ENCODE results near the gene SH2D3A. TPM values are rescaled to one million over a fixed set of nuclear protein-coding genes. Genes with fewer than 3 reads are reported as not detected.
"Not testable (repeated sequence)": the region's sequence is repeated elsewhere in the genome, so short reads cannot be mapped to it uniquely, and the experiment has no call there.

Gene SH2D3A
- polyA plus RNA-seq, 4 donors: 0.64 to 10.5 (median 6.6) TPM

GRCh38 chr19:6710273-6711077 lies 56.8 kb downstream of the SH2D3A start:
- DNase-seq (ENCODE audit: low read depth in 4 of 4, low spot score in 3 of 4): no peak

GRCh38 chr19:6709549-6709948 lies 57.7 kb downstream of the SH2D3A start:
- no peak for DNase-seq (ENCODE audit: low read depth in 4 of 4, low spot score in 3 of 4)

GRCh38 chr19:6708913-6709312 lies 58.3 kb downstream of the SH2D3A start:
- not testable (repeated sequence) for DNase-seq (ENCODE audit: low read depth in 4 of 4, low spot score in 3 of 4)

- DNase-seq (ENCODE audit: low read depth in 4 of 4, low spot score in 3 of 4): no peak
These were observed 58.9 kb downstream of the SH2D3A start for GRCh38 chr19:6708346-6708745.

- DNase-seq (ENCODE audit: low read depth in 4 of 4, low spot score in 3 of 4): no peak
These were observed 59.6 kb downstream of the SH2D3A start for GRCh38 chr19:6707658-6708018.

GRCh38 chr19:6707011-6707657 lies 60.1 kb downstream of the SH2D3A start:
- DNase-seq (ENCODE audit: low read depth in 4 of 4, low spot score in 3 of 4): no peak

- no peak for DNase-seq (ENCODE audit: low read depth in 4 of 4, low spot score in 3 of 4)
These were observed 60.6 kb downstream of the SH2D3A start for GRCh38 chr19:6706633-6706958.

- no peak for DNase-seq (ENCODE audit: low read depth in 4 of 4, low spot score in 3 of 4)
These were observed 61.2 kb downstream of the SH2D3A start for GRCh38 chr19:6705931-6706632.

Other genes starting within 250 kb of the SH2D3A start
- 1 to 10 TPM in 1 of 4 donors, under 1 TPM in 3; 0.20 to 2.4 (median 0.39) TPM for gene TNFSF9, start 236.4 kb downstream of the SH2D3A start, polyA plus RNA-seq (ENCODE audit: insufficient read length in 4 of 4)
- gene CD70, start 176.3 kb downstream of the SH2D3A start, polyA plus RNA-seq (ENCODE audit: insufficient read length in 4 of 4): not detected
- under 1 TPM in 3 of 4 donors, not detected in 1; 0.08 to 0.13 (median 0.08) TPM for gene TNFSF14, start 97.3 kb downstream of the SH2D3A start, polyA plus RNA-seq (ENCODE audit: insufficient read length in 4 of 4)
- 10 to 100 TPM; 15.0 to 24.7 (median 20.0) TPM for gene C3, start 46.8 kb downstream of the SH2D3A start, polyA plus RNA-seq (ENCODE audit: insufficient read length in 4 of 4)
- gene GPR108, start 29.9 kb downstream of the SH2D3A start, polyA plus RNA-seq (ENCODE audit: insufficient read length in 4 of 4): 10 to 100 TPM; 43.0 to 67.8 (median 58.7) TPM
- gene TRIP10, start 27.8 kb downstream of the SH2D3A start, polyA plus RNA-seq (ENCODE audit: insufficient read length in 4 of 4): 10 to 100 TPM; 48.8 to 67.9 (median 62.3) TPM
- 1 to 10 TPM; 1.1 to 4.2 (median 1.7) TPM for gene VAV1, start 5.3 kb upstream of the SH2D3A start, polyA plus RNA-seq (ENCODE audit: insufficient read length in 4 of 4)
- gene ADGRE1, start 120.1 kb upstream of the SH2D3A start, polyA plus RNA-seq (ENCODE audit: insufficient read length in 4 of 4): under 1 TPM in 2 of 4 donors, not detected in 2; 0.13 to 0.15 TPM

All from left renal pelvis (tissue), 4 donors.